ENCODE data around the gene HTRA1. TPM values are rescaled to one million over a fixed set of nuclear protein-coding genes. Genes with fewer than 3 reads are reported as not detected.

The HTRA1 gene
- total and polyA plus RNA-seq, 10 of the 15 experiments (the other 5 are each of a cell fraction or from before 2014, with no cell fraction given): 0.13 TPM; not detected in 9

DNA sequence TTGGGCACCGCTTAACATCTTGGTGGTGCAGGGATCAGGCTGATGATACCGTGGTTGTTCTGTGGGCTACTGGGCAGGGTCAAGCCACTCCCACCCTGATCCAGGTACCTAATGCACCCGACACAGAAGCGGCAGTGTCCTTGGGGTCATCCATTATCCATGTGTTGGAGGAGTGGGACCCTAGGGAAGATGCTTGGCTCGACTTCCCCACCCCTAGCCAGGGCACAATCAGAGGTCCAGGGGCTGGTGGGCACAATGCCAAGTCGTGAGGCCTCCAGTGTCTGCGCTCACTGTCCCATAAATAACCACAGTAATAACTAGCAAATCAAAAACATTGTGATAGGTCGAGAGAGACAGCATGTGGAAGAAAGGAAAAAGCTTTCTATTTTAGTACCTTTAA lies 37.7 kb downstream of the HTRA1 start:
- ChIA-PET RAD21 (ENCODE audit: unreplicated experiment) (no interaction called here), POLR2A (no interaction called here)
- TF ChIP-seq EGR1 (IDR thresholded peaks at IDR 0.05; ENCODE audit: borderline replicate concordance in 1 of 2, low read depth in 2 of 2, low read length in 2 of 2) (no peak), IRF4 (IDR thresholded peaks at IDR 0.05; ENCODE audit: low read depth, low read length) (no peak), ZSCAN29 (IDR thresholded peaks at IDR 0.05) (no peak), CBX5 (IDR thresholded peaks at IDR 0.05; ENCODE audit: low read depth) (no peak), CREB1 (IDR thresholded peaks at IDR 0.05; ENCODE audit: low read depth) (no peak)
- TF ChIP-seq, protein P1, sequence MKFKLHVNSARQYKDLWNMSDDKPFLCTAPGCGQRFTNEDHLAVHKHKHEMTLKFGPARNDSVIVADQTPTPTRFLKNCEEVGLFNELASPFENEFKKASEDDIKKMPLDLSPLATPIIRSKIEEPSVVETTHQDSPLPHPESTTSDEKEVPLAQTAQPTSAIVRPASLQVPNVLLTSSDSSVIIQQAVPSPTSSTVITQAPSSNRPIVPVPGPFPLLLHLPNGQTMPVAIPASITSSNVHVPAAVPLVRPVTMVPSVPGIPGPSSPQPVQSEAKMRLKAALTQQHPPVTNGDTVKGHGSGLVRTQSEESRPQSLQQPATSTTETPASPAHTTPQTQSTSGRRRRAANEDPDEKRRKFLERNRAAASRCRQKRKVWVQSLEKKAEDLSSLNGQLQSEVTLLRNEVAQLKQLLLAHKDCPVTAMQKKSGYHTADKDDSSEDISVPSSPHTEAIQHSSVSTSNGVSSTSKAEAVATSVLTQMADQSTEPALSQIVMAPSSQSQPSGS (IDR thresholded peaks at IDR 0.05; ENCODE audit: low read length): no peak
- TF ChIP-seq, protein P2, sequence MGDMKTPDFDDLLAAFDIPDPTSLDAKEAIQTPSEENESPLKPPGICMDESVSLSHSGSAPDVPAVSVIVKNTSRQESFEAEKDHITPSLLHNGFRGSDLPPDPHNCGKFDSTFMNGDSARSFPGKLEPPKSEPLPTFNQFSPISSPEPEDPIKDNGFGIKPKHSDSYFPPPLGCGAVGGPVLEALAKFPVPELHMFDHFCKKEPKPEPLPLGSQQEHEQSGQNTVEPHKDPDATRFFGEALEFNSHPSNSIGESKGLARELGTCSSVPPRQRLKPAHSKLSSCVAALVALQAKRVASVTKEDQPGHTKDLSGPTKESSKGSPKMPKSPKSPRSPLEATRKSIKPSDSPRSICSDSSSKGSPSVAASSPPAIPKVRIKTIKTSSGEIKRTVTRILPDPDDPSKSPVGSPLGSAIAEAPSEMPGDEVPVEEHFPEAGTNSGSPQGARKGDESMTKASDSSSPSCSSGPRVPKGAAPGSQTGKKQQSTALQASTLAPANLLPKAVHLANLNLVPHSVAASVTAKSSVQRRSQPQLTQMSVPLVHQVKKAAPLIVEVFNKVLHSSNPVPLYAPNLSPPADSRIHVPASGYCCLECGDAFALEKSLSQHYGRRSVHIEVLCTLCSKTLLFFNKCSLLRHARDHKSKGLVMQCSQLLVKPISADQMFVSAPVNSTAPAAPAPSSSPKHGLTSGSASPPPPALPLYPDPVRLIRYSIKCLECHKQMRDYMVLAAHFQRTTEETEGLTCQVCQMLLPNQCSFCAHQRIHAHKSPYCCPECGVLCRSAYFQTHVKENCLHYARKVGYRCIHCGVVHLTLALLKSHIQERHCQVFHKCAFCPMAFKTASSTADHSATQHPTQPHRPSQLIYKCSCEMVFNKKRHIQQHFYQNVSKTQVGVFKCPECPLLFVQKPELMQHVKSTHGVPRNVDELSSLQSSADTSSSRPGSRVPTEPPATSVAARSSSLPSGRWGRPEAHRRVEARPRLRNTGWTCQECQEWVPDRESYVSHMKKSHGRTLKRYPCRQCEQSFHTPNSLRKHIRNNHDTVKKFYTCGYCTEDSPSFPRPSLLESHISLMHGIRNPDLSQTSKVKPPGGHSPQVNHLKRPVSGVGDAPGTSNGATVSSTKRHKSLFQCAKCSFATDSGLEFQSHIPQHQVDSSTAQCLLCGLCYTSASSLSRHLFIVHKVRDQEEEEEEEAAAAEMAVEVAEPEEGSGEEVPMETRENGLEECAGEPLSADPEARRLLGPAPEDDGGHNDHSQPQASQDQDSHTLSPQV (IDR thresholded peaks at IDR 0.05): no peak
- TF ChIP-seq, protein P3, sequence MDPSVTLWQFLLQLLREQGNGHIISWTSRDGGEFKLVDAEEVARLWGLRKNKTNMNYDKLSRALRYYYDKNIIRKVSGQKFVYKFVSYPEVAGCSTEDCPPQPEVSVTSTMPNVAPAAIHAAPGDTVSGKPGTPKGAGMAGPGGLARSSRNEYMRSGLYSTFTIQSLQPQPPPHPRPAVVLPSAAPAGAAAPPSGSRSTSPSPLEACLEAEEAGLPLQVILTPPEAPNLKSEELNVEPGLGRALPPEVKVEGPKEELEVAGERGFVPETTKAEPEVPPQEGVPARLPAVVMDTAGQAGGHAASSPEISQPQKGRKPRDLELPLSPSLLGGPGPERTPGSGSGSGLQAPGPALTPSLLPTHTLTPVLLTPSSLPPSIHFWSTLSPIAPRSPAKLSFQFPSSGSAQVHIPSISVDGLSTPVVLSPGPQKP (IDR thresholded peaks at IDR 0.05; ENCODE audit: low read depth, low read length): no peak
- TF ChIP-seq, protein P4, sequence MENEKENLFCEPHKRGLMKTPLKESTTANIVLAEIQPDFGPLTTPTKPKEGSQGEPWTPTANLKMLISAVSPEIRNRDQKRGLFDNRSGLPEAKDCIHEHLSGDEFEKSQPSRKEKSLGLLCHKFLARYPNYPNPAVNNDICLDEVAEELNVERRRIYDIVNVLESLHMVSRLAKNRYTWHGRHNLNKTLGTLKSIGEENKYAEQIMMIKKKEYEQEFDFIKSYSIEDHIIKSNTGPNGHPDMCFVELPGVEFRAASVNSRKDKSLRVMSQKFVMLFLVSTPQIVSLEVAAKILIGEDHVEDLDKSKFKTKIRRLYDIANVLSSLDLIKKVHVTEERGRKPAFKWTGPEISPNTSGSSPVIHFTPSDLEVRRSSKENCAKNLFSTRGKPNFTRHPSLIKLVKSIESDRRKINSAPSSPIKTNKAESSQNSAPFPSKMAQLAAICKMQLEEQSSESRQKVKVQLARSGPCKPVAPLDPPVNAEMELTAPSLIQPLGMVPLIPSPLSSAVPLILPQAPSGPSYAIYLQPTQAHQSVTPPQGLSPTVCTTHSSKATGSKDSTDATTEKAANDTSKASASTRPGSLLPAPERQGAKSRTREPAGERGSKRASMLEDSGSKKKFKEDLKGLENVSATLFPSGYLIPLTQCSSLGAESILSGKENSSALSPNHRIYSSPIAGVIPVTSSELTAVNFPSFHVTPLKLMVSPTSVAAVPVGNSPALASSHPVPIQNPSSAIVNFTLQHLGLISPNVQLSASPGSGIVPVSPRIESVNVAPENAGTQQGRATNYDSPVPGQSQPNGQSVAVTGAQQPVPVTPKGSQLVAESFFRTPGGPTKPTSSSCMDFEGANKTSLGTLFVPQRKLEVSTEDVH (IDR thresholded peaks at IDR 0.05; ENCODE audit: low read depth, partially characterized antibody): no peak
- TF ChIP-seq, protein P5, sequence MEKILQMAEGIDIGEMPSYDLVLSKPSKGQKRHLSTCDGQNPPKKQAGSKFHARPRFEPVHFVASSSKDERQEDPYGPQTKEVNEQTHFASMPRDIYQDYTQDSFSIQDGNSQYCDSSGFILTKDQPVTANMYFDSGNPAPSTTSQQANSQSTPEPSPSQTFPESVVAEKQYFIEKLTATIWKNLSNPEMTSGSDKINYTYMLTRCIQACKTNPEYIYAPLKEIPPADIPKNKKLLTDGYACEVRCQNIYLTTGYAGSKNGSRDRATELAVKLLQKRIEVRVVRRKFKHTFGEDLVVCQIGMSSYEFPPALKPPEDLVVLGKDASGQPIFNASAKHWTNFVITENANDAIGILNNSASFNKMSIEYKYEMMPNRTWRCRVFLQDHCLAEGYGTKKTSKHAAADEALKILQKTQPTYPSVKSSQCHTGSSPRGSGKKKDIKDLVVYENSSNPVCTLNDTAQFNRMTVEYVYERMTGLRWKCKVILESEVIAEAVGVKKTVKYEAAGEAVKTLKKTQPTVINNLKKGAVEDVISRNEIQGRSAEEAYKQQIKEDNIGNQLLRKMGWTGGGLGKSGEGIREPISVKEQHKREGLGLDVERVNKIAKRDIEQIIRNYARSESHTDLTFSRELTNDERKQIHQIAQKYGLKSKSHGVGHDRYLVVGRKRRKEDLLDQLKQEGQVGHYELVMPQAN (conservative IDR thresholded peaks at IDR 0.05): no peak

More for the DNA sequence above, 37.7 kb downstream of the HTRA1 start:
- H4K20me1 ChIP-seq (ENCODE audit: control insufficient read depth, insufficient read depth): no peaks in the 10 kb centered on the region
- peaks cover 0 to 3% of the 10 kb centered on the region in 2 experiments for H3K27me3 ChIP-seq (replicated peaks in 1 of 2; ENCODE audit: control insufficient read depth in 2 of 2, insufficient read depth in 2 of 2, low read length in 1 of 2)
- H3K4me3 ChIP-seq: no peak overlapping the region
- no TSS peak for BruUV-seq (replicated peaks)
- intact Hi-C loops (cut with micrococcal nuclease; ENCODE audit: unreplicated experiment) (no loop called here), in situ Hi-C loops (cut with MboI) (no loop called here)
- 11% methylated on average over 8 of the region's 8 CpGs for WGBS (ENCODE audit: insufficient coverage, insufficient replicate concordance, low lambda C conversion rate, missing lambda C conversion rate)
- no peak overlapping the region for H2AFZ ChIP-seq (ENCODE audit: control insufficient read depth, low read depth, low read length)
- H3K4me1 ChIP-seq (ENCODE audit: control insufficient read depth, insufficient read depth, low read length): no peaks in the 10 kb centered on the region
- no peak overlapping the region for H3K9ac ChIP-seq (ENCODE audit: control insufficient read depth, insufficient read depth, low read length)
- FAIRE-seq (no peak), ATAC-seq (no peak), DNase-seq (ENCODE audit: low read depth, low spot score) (no peak)
- no peaks in the 10 kb centered on the region for H3K36me3 ChIP-seq (ENCODE audit: control insufficient read depth in 2 of 2, insufficient read depth in 2 of 2, low read length in 1 of 2)
- SMC1A ChIA-PET (ENCODE audit: uncharacterized antibody, unreplicated experiment): no interaction called here
- CTCF ChIA-PET: no interaction called here
- H3K9me3 ChIP-seq (replicated peaks; ENCODE audit: control insufficient read depth, insufficient read depth, low read length): no peaks in the 10 kb centered on the region
- no peak overlapping the region for H3K4me2 ChIP-seq (ENCODE audit: control insufficient read depth, insufficient read depth)
- no peaks in the 10 kb centered on the region for H3K79me2 ChIP-seq (ENCODE audit: control insufficient read depth, insufficient read depth, low read length)
- no peak overlapping the region for H3K27ac ChIP-seq (ENCODE audit: control insufficient read depth, insufficient read depth)

Data from GM12878 (cell line).